ENCODE data around the gene ISG15. TPM values are rescaled to one million over a fixed set of nuclear protein-coding genes. Genes with fewer than 3 reads are reported as not detected.
"Not testable (repeated sequence)": the region's sequence is repeated elsewhere in the genome, so short reads cannot be mapped to it uniquely, and the experiment has no call there.

Gene ISG15
- total RNA-seq, 2 donors from 2014 or later, result 8.3 to 29.0 TPM

GRCh38 chr1:1005774-1006304 is 7.5 kb upstream of the ISG15 start:
- TF ChIP-seq CTCF (IDR thresholded peaks at IDR 0.05) (no peak), POLR2A (IDR thresholded peaks at IDR 0.05) (no peak)
- Histone ChIP-seq H3K4me1 (peaks cover 36% of the 10 kb centered on the region), H3K9me3 (no peaks in the 10 kb centered on the region), H3K36me3 (replicated peaks in 1 of 2; ENCODE audit: insufficient read depth in 1 of 2, low read depth in 2 of 2) (no peaks in the 10 kb centered on the region), H3K27me3 (peaks cover 0 to 8% of the 10 kb centered on the region in 2 donors), H3K27ac (peak overlapping the region; percentile 42 to 69 (median 64)), H3K4me3 (no peak overlapping the region)
- intact Hi-C loops (cut with DNase I), result no loop called here
- 59% methylated on average over 15 of the region's 23 CpGs; no CpG with 5 or more reads in 1 of the 2 donors for WGBS, 2 donors
- DNase-seq, result no peak
- no peak for ATAC-seq

GRCh38 chr1:1006305-1007159 is 6.8 kb upstream of the ISG15 start:
- no peak overlapping the region for H3K4me3 ChIP-seq
- H3K27me3 ChIP-seq, result peaks cover 0 to under 1% of the 10 kb centered on the region in 2 donors
- H3K4me1 ChIP-seq, result peaks cover 29% of the 10 kb centered on the region
- H3K27ac ChIP-seq, result peak overlapping the region in 3 of 4 donors; percentile 61 to 69 (median 66)
- no peak for ATAC-seq
- 80 to 81% methylated on average over 29 to 37 of the region's 37 CpGs for WGBS, 2 donors
- DNase-seq, result peak in 2 of 4 donors; percentile 31 to 35
- no peak for TF ChIP-seq POLR2A (IDR thresholded peaks at IDR 0.05)
- no peak for TF ChIP-seq CTCF (IDR thresholded peaks at IDR 0.05)
- no peaks in the 10 kb centered on the region for H3K36me3 ChIP-seq (replicated peaks in 1 of 2; ENCODE audit: insufficient read depth in 1 of 2, low read depth in 2 of 2)
- H3K9me3 ChIP-seq, result no peaks in the 10 kb centered on the region
- intact Hi-C loops (cut with DNase I), result no loop called here

- H3K9me3 ChIP-seq; ATAC-seq; intact Hi-C loops (cut with DNase I); H3K4me3 ChIP-seq; DNase-seq; H3K27me3 ChIP-seq; H3K27ac ChIP-seq; H3K36me3 ChIP-seq (replicated peaks in 1 of 2; ENCODE audit: insufficient read depth in 1 of 2, low read depth in 2 of 2): not testable (repeated sequence)
- peaks cover 32% of the 10 kb centered on the region for H3K4me1 ChIP-seq
- WGBS, 2 donors, result 87 to 92% methylated on average over 8 of the region's 8 CpGs
Observed at GRCh38 chr1:1010131-1010530, 3.2 kb upstream of the ISG15 start.

- Histone ChIP-seq H3K4me3 (no peak overlapping the region), H3K36me3 (replicated peaks in 1 of 2; ENCODE audit: insufficient read depth in 1 of 2, low read depth in 2 of 2) (no peaks in the 10 kb centered on the region), H3K4me1 (peaks cover 18% of the 10 kb centered on the region), H3K27me3 (no peaks in the 10 kb centered on the region), H3K9me3 (no peaks in the 10 kb centered on the region), H3K27ac (no peak overlapping the region)
- intact Hi-C loops (cut with DNase I), result no loop called here
- no peak for TF ChIP-seq CTCF (IDR thresholded peaks at IDR 0.05)
- TF ChIP-seq POLR2A (IDR thresholded peaks at IDR 0.05), result no peak
- WGBS, 2 donors, result 79 to 85% methylated on average over 14 of the region's 14 CpGs
- ATAC-seq, result no peak
- DNase-seq, result no peak
Observed at GRCh38 chr1:1011396-1011949, 1.8 kb upstream of the ISG15 start.

GRCh38 chr1:1012736-1013104 is 577 bp upstream of the ISG15 start:
- H3K36me3 ChIP-seq (replicated peaks in 1 of 2; ENCODE audit: insufficient read depth in 1 of 2, low read depth in 2 of 2); intact Hi-C loops (cut with DNase I); DNase-seq; H3K27me3 ChIP-seq; H3K9me3 ChIP-seq: not testable (repeated sequence)
- WGBS, 2 donors, result 60 to 68% methylated on average over 13 of the region's 13 CpGs
- Histone ChIP-seq H3K4me3 (peak overlapping the region; percentile 36 to 43), H3K4me1 (peaks cover 17% of the 10 kb centered on the region), H3K27ac (peak overlapping the region; percentile 85 to 91 (median 88))
- peak; percentile 3 for ATAC-seq

Data from body of pancreas (tissue), 4 donors.